HUES6 (cell line): ENCODE results near the gene ZC2HC1C.
"Not testable (repeated sequence)": the region's sequence is repeated elsewhere in the genome, so short reads cannot be mapped to it uniquely, and the experiment has no call there.

ENCODE experiments used
- H3K27ac ChIP-seq: 2 replicates; pipeline ENCODE4 v1.7.0; 2013; ENCODE audit warnings: low read depth, mild to moderate bottlenecking, low read length, inconsistent platforms
- H3K27me3 ChIP-seq: 2 replicates; pipeline ENCODE4 v1.6.1; 2013; ENCODE audit warnings: low read length; ENCODE audit not compliant: control insufficient read depth, insufficient read depth
- H3K36me3 ChIP-seq: 2 replicates; pipeline ENCODE4 v1.6.1; 2013; ENCODE audit warnings: low read length; ENCODE audit not compliant: control insufficient read depth, insufficient read depth
- H3K4me1 ChIP-seq: 2 replicates; pipeline ENCODE4 v1.6.1; 2013; ENCODE audit warnings: low read length; ENCODE audit not compliant: control insufficient read depth, insufficient read depth
- H3K4me3 ChIP-seq: 2 replicates; pipeline ENCODE4 v1.5.1; 2013; ENCODE audit warnings: low read depth, low read length
- H3K9ac ChIP-seq: one replicate; pipeline ENCODE4 v1.6.1; 2013; ENCODE audit warnings: mild to moderate bottlenecking, low read length
- H3K9me3 ChIP-seq: 2 replicates; pipeline ENCODE4 v1.6.1; 2013; ENCODE audit warnings: low read depth, low read length; ENCODE audit not compliant: control insufficient read depth, insufficient read depth

Gene ZC2HC1C

GRCh38 chr14:75053396-75054291, 15.8 kb upstream of the ZC2HC1C start:
- H3K27me3 ChIP-seq = no peaks in the 10 kb centered on the region
- no peaks in the 10 kb centered on the region for H3K9me3 ChIP-seq
- H3K4me1 ChIP-seq = no peaks in the 10 kb centered on the region
- no peak overlapping the region for H3K4me3 ChIP-seq
- no peak overlapping the region for H3K27ac ChIP-seq
- H3K36me3 ChIP-seq = 0 out of 2 replicates have a peak, but pooled peaks cover 4% of the 10 kb centered on the region
- no peak overlapping the region for H3K9ac ChIP-seq

GRCh38 chr14:75054421-75054820, 15.0 kb upstream of the ZC2HC1C start:
- H3K36me3 ChIP-seq = 0 out of 2 replicates have a peak, but pooled peaks cover 3% of the 10 kb centered on the region
- no peaks in the 10 kb centered on the region for H3K4me1 ChIP-seq
- H3K27ac ChIP-seq = no peak overlapping the region
- H3K4me3 ChIP-seq = no peak overlapping the region
- H3K9ac ChIP-seq = no peak overlapping the region
- H3K27me3 ChIP-seq = no peaks in the 10 kb centered on the region
- H3K9me3 ChIP-seq = no peaks in the 10 kb centered on the region

GRCh38 chr14:75059642-75060041, 9.8 kb upstream of the ZC2HC1C start:
- Histone ChIP-seq H3K36me3 (peaks cover 19% of the 10 kb centered on the region), H3K9me3 (peaks cover 11% of the 10 kb centered on the region; the same call in 1 of the 2 replicates), H3K4me3 (no peak overlapping the region), H3K27ac (no peak overlapping the region), H3K9ac (no peak overlapping the region), H3K27me3 (no peaks in the 10 kb centered on the region), H3K4me1 (no peaks in the 10 kb centered on the region)

GRCh38 chr14:75060420-75060819, 9.0 kb upstream of the ZC2HC1C start:
- peaks cover 19% of the 10 kb centered on the region for H3K36me3 ChIP-seq
- H3K9ac ChIP-seq = no peak overlapping the region
- H3K27ac ChIP-seq = no peak overlapping the region
- H3K27me3 ChIP-seq = no peaks in the 10 kb centered on the region
- no peak overlapping the region for H3K4me3 ChIP-seq
- no peaks in the 10 kb centered on the region for H3K4me1 ChIP-seq
- peaks cover 11% of the 10 kb centered on the region; the same call in 1 of the 2 replicates for H3K9me3 ChIP-seq

GRCh38 chr14:75063013-75063412, 6.4 kb upstream of the ZC2HC1C start:
- Histone ChIP-seq H3K27ac (no peak overlapping the region), H3K36me3 (peaks cover 19% of the 10 kb centered on the region), H3K4me3 (peak overlapping the region; percentile 89), H3K27me3 (no peaks in the 10 kb centered on the region), H3K9ac (peak overlapping the region; percentile 74), H3K4me1 (no peaks in the 10 kb centered on the region), H3K9me3 (peaks cover 11% of the 10 kb centered on the region; the same call in 1 of the 2 replicates)

- peaks cover 11% of the 10 kb centered on the region; the same call in 1 of the 2 replicates for H3K9me3 ChIP-seq
- H3K9ac ChIP-seq = peak within 1 kb of the TSS; percentile 74
- no peaks in the 10 kb centered on the region for H3K4me1 ChIP-seq
- H3K36me3 ChIP-seq = peaks cover 19% of the 10 kb centered on the region
- H3K27me3 ChIP-seq = no peaks in the 10 kb centered on the region
- H3K27ac ChIP-seq = no peak within 1 kb of the TSS
- peak within 1 kb of the TSS; percentile 89 for H3K4me3 ChIP-seq
Observed at GRCh38 chr14:75063491-75064204, 5.8 kb upstream of the ZC2HC1C start, which contains the start of gene ACYP1. Gene ACYP1 (minus strand): TSS chr14:75064024. CDS start chr14:75063553, 471 bp downstream.

GRCh38 chr14:75064205-75064567, 5.3 kb upstream of the ZC2HC1C start:
- Histone ChIP-seq H3K36me3 (peaks cover 19% of the 10 kb centered on the region), H3K27me3 (no peaks in the 10 kb centered on the region), H3K4me1 (no peaks in the 10 kb centered on the region), H3K27ac (no peak overlapping the region), H3K9me3 (peaks cover 11% of the 10 kb centered on the region; the same call in 1 of the 2 replicates), H3K9ac (no peak overlapping the region), H3K4me3 (peak overlapping the region; percentile 89)

- H3K4me1 ChIP-seq = peaks cover 6% of the 10 kb centered on the region; the same call in 1 of the 2 replicates
- H3K9ac ChIP-seq = no peak overlapping the region
- no peaks in the 10 kb centered on the region for H3K9me3 ChIP-seq
- H3K27ac ChIP-seq = no peak overlapping the region
- H3K27me3 ChIP-seq = no peaks in the 10 kb centered on the region
- H3K4me3 ChIP-seq = no peak overlapping the region
- H3K36me3 ChIP-seq = no peaks in the 10 kb centered on the region
Observed at GRCh38 chr14:75066691-75067090, 2.8 kb upstream of the ZC2HC1C start.

- Histone ChIP-seq H3K36me3 (no peaks in the 10 kb centered on the region), H3K4me3 (no peak overlapping the region), H3K27ac (no peak overlapping the region), H3K4me1 (peaks cover 6% of the 10 kb centered on the region; the same call in 1 of the 2 replicates), H3K9me3 (no peaks in the 10 kb centered on the region), H3K9ac (no peak overlapping the region), H3K27me3 (no peaks in the 10 kb centered on the region)
Observed at GRCh38 chr14:75067212-75067611, 2.2 kb upstream of the ZC2HC1C start.

- not testable (repeated sequence) for H3K9me3 ChIP-seq, H3K27ac ChIP-seq, H3K27me3 ChIP-seq, H3K9ac ChIP-seq, H3K4me3 ChIP-seq, H3K4me1 ChIP-seq, H3K36me3 ChIP-seq
Observed at GRCh38 chr14:75067765-75068164, 1.7 kb upstream of the ZC2HC1C start.
